B cell (primary cell): ENCODE results near the gene MPPED2. TPM values are rescaled to one million over a fixed set of nuclear protein-coding genes. Genes with fewer than 3 reads are reported as not detected.

ENCODE experiments used
- ATAC-seq: fragments of 200-7000 bp; cut with Tn5 transposase; one replicate; pipeline ENCODE4 v1.10.0; 2021; ENCODE audit warnings: low read depth, mild to moderate bottlenecking, moderate number of reproducible peaks, moderate library complexity
- CTCF ChIA-PET: fragments of 350-600 bp; sonication (Branson Sonifier 250); formaldehyde crosslinking; loops from one replicate; lab custom pipeline; 2021; ENCODE audit warnings: antibody characterized with exemption, inconsistent platforms; lab: Charles Lee
- POLR2A ChIA-PET: fragments of 350-600 bp; sonication (Branson Sonifier 250); formaldehyde crosslinking; loops from one replicate; lab custom pipeline; 2021; ENCODE audit warnings: antibody characterized with exemption; lab: Charles Lee
- DNase-seq: peaks from one replicate; pipeline ENCODE4 v3.0.0; 2013
- H2AFZ ChIP-seq: 2 replicates; pipeline ENCODE4 v1.6.1; 2012; ENCODE audit warnings: mild to moderate bottlenecking, low read depth, low read length; ENCODE audit not compliant: insufficient read depth, poor library complexity, severe bottlenecking
- H3K27ac ChIP-seq, 2 donors: 1 replicate in 1 of 2; 2 replicates in 1 of 2; pipeline ENCODE4 v1.5.1; 2012 to 2013; ENCODE audit warnings: low read length in 2 of 2, mild to moderate bottlenecking in 2 of 2, moderate library complexity in 1 of 2
- H3K27me3 ChIP-seq, 4 experiments: fragments of 200-600 bp in 1 of 4; sonication (generic) in 1 of 4; replicated peaks in 1 of 4; 1 replicate in 2 of 4; 2 replicates in 2 of 4; pipeline versions ENCODE4 v1.6.1 to v1.7.0; 2013 to 2016; ENCODE audit warnings: low read length in 3 of 4, mild to moderate bottlenecking in 2 of 4, mixed read lengths in 1 of 4, moderate library complexity in 1 of 4; ENCODE audit not compliant: insufficient read depth in 4 of 4, control insufficient read depth in 3 of 4; ENCODE audit errors: control extremely low read depth in 1 of 4
- H3K36me3 ChIP-seq, 2 experiments: replicated peaks in 1 of 2; 1 replicate in 1 of 2; 2 replicates in 1 of 2; pipeline versions ENCODE4 v1.6.1 to v1.7.1; 2013; ENCODE audit warnings: low read length in 1 of 2; ENCODE audit not compliant: insufficient read depth in 2 of 2, control insufficient read depth in 1 of 2; ENCODE audit errors: control extremely low read depth in 1 of 2, extremely low read depth in 1 of 2
- H3K4me1 ChIP-seq, 2 donors: fragments of 200-600 bp in 1 of 2; sonication (generic) in 1 of 2; 1 replicate in 1 of 2; 2 replicates in 1 of 2; pipeline versions ENCODE4 v1.5.1 to v1.6.1; 2013 to 2017; ENCODE audit warnings: low read length in 2 of 2; ENCODE audit not compliant: control insufficient read depth in 2 of 2, insufficient read depth in 2 of 2
- H3K4me2 ChIP-seq: replicated peaks from 2 replicates; pipeline ENCODE3; 2012; ENCODE audit warnings: mild to moderate bottlenecking, low read depth, low read length; ENCODE audit not compliant: poor library complexity, severe bottlenecking
- H3K4me3 ChIP-seq, 5 experiments: fragments of 200-600 bp in 1 of 5; sonication (generic) in 1 of 5; 1 replicate in 3 of 5; 2 replicates in 2 of 5; pipeline versions ENCODE4 v1.5.1 to v1.7.0; 2011 to 2016; ENCODE audit warnings: low read length in 4 of 5, mild to moderate bottlenecking in 4 of 5, low read depth in 2 of 5, control low read depth in 1 of 5, moderate library complexity in 1 of 5; ENCODE audit not compliant: insufficient read depth in 1 of 5; ENCODE audit errors: control extremely low read depth in 1 of 5, extremely low read depth in 1 of 5
- H3K79me2 ChIP-seq: fragments of 200-600 bp; sonication (generic); one replicate; pipeline ENCODE4 v1.6.0; 2016; ENCODE audit warnings: low read length; ENCODE audit not compliant: control insufficient read depth, insufficient read depth
- H3K9ac ChIP-seq: fragments of 200-600 bp; sonication (generic); 2 replicates; pipeline ENCODE4 v1.6.1; 2017; ENCODE audit warnings: mild to moderate bottlenecking, low read length, moderate library complexity
- H3K9me3 ChIP-seq, 3 donors: one replicate each; pipeline versions ENCODE4 v1.6.1 to v1.7.1; 2013; ENCODE audit warnings: low read length in 2 of 3; ENCODE audit not compliant: control insufficient read depth in 2 of 3, insufficient read depth in 1 of 3; ENCODE audit errors: control extremely low read depth in 1 of 3
- H4K20me1 ChIP-seq: 2 replicates; pipeline ENCODE4 v1.6.0; 2012; ENCODE audit warnings: mild to moderate bottlenecking, low read length; ENCODE audit not compliant: insufficient read depth, control insufficient read depth, poor library complexity, severe bottlenecking
- H3K27ac Mint-ChIP-seq: one replicate; pipeline ENCODE4 v1.8.0; 2021; ENCODE audit warnings: mixed read lengths
- H3K27me3 Mint-ChIP-seq: one replicate; pipeline ENCODE4 v1.8.0; 2021; ENCODE audit warnings: mixed read lengths
- H3K4me1 Mint-ChIP-seq: one replicate; pipeline ENCODE4 v1.8.0; 2021; ENCODE audit warnings: mixed read lengths
- H3K4me3 Mint-ChIP-seq: one replicate; pipeline ENCODE4 v1.8.0; 2021; ENCODE audit warnings: mixed read lengths
- H3K9me3 Mint-ChIP-seq: one replicate; pipeline ENCODE4 v1.8.0; 2022; ENCODE audit warnings: mixed read lengths; ENCODE audit not compliant: insufficient read depth
- CTCF ChIP-seq: fragments of 200-600 bp; IDR thresholded peaks from one replicate; pipeline ENCODE4 v1.8.0; 2022; ENCODE audit warnings: antibody characterized with exemption, mild to moderate bottlenecking
- EZH2 ChIP-seq: IDR thresholded peaks from 2 replicates; pipeline ENCODE4 v1.6.1; 2012; ENCODE audit warnings: borderline replicate concordance, low read depth, mild to moderate bottlenecking, moderate library complexity, low read length; ENCODE audit not compliant: insufficient read depth, poor library complexity, severe bottlenecking
- whole genome bisulfite sequencing: methylation state at CpG from one replicate; pipeline ENCODE4 v1.1.5; 2013; ENCODE audit warnings: missing lambda C conversion rate; ENCODE audit not compliant: insufficient coverage; 5-methylcytosine and 5-hydroxymethylcytosine counted together
- intact Hi-C: fragments of 100-400 bp; cut with micrococcal nuclease; formaldehyde crosslinking; loops from one replicate; pipeline ENCODE4 v1.10.0; 2022
- polyA plus RNA-seq: library from polyadenylated mRNA; depleted of rRNA; stranded (reverse); fragments of >200 nt; gene quantifications from 2 replicates; pipeline ENCODE4 v1.2.3, GENCODE V29; 2012
- total RNA-seq, 2 donors: library from RNA; stranded (reverse); fragments of 120-200 nt in 1 of 2; gene quantifications; 1 replicate in 1 of 2; 2 replicates in 1 of 2; pipeline versions ENCODE4 v1.2.3 to v1.2.4, GENCODE V29; 2013 to 2022

MPPED2 gene
- total and polyA plus RNA-seq, 2 donors (not counting 1 experiment from before 2014, with no cell fraction given), result 0.70 to 1.1 TPM

- Histone ChIP-seq H2AFZ (no peak overlapping the region), H3K4me1 (no peaks in the 10 kb centered on the region), H3K4me3 (no peak overlapping the region), H3K79me2 (no peaks in the 10 kb centered on the region), H3K9ac (no peak overlapping the region), H3K9me3 (peaks cover 0 to 1% (median 0%) of the 10 kb centered on the region in 3 donors), H3K4me2 (no peak overlapping the region), H3K36me3 (no peaks in the 10 kb centered on the region), H4K20me1 (no peaks in the 10 kb centered on the region), H3K27me3 (no peaks in the 10 kb centered on the region), H3K27ac (no peak overlapping the region)
- no peaks in the 10 kb centered on the region for H3K4me1 Mint-ChIP-seq
- DNase-seq (no peak), ATAC-seq (no peak)
- H3K27ac Mint-ChIP-seq, result no peak overlapping the region
- peaks cover 12% of the 10 kb centered on the region for H3K27me3 Mint-ChIP-seq
- intact Hi-C loops, result no loop called here
- TF ChIP-seq EZH2 (no peak), CTCF (no peak)
- H3K4me3 Mint-ChIP-seq, result no peak overlapping the region
- no peaks in the 10 kb centered on the region for H3K9me3 Mint-ChIP-seq
- CTCF ChIA-PET, result no interaction called here
- WGBS, result 100% methylated on average over 2 of the region's 4 CpGs
- POLR2A ChIA-PET, result no interaction called here
These were observed 106.3 kb downstream of the MPPED2 start for GRCh38 chr11:30479899-30480298.

GRCh38 chr11:30478923-30479322 lies 107.2 kb downstream of the MPPED2 start:
- intact Hi-C loops, result no loop called here
- Histone ChIP-seq H3K4me1 (no peaks in the 10 kb centered on the region), H4K20me1 (no peaks in the 10 kb centered on the region), H3K4me3 (no peak overlapping the region), H3K36me3 (no peaks in the 10 kb centered on the region), H3K79me2 (no peaks in the 10 kb centered on the region), H3K4me2 (no peak overlapping the region), H3K27me3 (no peaks in the 10 kb centered on the region), H3K27ac (no peak overlapping the region), H2AFZ (no peak overlapping the region), H3K9me3 (no peaks in the 10 kb centered on the region), H3K9ac (no peak overlapping the region)
- no peaks in the 10 kb centered on the region for H3K9me3 Mint-ChIP-seq
- no peaks in the 10 kb centered on the region for H3K4me1 Mint-ChIP-seq
- no peak for DNase-seq
- no peak overlapping the region for H3K4me3 Mint-ChIP-seq
- ChIA-PET POLR2A (no interaction called here), CTCF (no interaction called here)
- H3K27ac Mint-ChIP-seq, result no peak overlapping the region
- peaks cover 9% of the 10 kb centered on the region for H3K27me3 Mint-ChIP-seq
- ATAC-seq, result no peak
- no CpG with 5 or more reads among the region's 3 CpGs for WGBS
- TF ChIP-seq EZH2 (no peak), CTCF (no peak)
